ENCODE data around the gene PBX1.

PBX1 gene

DNA sequence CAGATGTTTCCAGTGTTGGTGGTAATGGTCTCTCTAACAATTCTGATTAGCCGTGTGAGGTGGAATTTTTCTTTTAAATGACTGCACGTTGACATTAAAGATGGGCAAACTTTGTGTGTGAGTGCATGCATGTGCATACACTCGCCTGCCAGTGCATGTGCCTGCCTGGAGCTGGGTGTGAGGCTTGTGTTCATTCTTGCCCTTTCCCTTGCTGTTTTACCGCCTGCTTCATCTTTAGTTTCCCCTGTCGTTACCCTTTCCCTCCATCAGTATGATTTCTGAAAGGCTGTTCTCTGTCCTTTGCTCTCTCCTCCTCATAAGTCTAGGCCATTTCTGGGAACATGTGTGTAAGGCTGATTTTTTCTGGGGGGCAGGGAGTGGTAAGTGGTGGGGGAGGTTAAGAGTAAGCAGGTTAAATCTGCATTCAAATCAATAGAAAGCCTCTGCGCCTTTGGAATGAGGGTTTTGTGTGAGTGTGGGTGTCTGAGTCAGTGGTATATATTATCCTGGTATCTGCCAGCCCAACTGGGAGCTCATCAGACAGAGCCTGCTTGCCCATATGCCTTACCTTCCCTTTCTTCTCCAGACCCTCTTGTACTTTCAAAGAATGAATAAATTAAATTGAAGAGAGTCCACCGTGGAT is 112.5 kb downstream of the PBX1 start:
- DNase-seq, result no peak

DNA sequence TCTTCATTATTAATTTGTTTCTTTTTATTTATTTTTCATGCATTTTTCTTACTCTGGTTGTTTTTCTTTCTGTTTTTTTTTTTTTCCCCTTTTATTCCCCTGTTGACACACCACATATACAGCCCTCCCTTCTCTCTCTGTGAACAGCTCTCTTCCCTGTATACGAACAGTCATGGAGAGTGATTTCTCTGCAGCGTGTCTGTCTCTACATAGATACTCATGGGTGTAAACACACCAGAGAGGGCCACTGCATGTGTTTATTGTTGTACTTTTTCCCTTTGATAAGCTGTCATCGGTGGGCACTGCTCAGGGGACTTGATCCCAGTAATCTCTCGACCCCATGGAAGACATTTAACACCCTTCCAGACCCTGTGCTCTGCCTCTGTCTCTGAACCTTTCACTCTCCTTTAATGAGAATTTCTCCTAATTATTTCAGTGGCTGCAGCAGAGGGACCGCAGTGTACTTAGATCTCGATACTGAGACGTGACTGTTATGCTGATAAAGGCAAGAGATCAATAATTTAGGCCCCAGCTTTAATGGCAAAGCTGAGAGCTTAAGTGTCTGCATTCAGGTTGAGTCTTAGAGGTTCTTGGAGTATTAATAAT is 113.1 kb downstream of the PBX1 start:
- DNase-seq, result no peak

DNA sequence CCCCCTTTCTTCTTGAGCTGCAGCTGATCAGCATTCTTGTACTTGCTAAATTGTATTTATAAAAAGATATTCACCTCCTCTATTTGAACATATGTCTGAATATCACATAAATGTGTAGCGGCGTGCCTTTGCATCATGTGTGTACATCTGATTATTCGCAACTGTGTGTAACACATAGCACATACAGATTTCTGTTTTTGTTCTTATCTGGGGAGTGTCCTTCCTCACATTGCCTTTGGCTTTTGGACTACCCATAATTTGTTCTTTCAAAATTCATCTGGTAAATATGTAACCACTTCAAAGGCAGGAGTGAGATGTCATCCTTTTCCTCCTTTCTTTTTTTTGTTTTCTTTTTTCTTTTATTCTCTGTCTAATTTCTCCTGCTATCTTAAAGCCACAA is 113.6 kb downstream of the PBX1 start:
- no peak for DNase-seq

DNA sequence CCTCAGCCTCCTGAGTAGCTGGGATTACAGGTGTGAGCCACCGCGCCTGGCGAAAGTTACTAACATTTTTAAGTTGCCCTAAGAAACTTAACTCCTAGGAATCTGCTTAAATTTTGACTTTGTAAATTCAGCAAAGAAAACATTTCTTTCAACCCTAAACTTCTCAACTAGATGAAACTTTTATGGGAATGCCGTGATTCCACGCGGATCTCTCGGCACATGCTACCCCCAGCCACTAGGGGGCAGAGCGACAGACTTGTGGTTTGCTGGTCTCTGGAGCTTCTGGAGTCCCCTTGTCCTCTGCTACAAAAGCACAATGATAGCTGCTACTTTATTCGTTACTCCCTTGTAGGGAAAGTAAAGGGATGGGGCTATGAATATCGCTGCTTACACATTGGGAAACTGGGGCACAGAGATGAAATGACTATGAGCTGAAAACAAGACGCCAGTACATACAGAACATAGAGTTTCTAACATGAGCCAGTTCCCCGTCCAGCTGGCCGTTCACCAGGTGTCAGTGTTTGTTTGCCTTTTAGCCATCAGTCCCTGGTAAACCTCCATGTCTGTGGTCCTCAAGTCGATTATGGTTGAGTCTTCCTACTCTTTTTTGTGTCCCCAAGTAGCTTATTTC is 114.7 kb downstream of the PBX1 start:
- no peak for DNase-seq

DNA sequence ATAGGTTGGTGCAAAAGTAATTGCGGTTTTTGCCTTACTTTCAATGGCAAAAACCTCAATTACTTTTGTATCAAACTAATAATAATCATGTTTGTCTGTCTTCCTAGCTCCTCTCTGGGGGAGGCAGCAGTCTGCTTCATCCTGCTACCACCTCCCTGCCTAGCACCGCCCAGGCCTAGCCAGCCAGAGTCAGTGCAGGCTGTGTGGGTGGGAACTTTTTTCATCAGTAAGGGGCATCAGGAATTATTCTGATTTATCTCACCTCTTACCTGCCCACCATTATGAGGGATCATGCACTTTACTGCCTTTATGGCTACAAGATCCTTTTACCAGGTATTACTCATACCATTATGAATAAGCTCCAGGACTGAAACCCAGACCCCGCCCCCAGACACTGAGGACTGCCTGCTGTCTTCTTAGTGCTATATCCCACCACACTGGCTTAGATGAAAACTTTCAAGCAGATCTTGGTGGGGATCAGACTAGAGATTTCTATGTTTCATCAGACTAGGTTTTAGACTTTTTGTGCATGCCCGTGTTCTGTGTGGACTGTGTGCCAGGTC is 116.4 kb downstream of the PBX1 start:
- no peak for DNase-seq

DNA sequence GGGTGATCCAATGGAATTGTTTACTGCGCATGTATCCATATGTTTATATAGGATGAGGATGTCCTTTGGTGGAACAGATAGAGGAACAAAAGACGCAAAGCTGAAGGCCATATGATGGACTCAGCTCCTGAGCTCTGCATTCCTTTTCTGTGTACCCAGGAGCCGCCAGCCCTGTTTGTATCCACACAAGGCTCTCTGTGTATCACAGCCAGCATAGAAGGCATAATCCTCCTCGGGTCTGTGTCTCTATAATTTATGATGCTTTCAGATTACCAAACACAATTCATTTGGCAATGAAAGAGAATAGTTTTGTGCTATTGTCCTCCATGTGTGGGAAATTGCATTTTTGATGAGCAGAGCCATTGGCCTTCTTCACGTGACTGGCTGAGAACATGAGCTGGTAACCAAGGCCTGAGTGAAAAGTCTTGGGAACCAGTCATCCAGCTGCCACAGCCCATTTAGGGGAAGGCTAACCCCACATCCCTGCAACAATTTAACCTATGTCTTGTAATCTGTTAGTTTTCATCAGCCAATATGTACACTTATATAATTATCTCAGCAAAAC is 119.2 kb downstream of the PBX1 start:
- DNase-seq, result no peak

DNA sequence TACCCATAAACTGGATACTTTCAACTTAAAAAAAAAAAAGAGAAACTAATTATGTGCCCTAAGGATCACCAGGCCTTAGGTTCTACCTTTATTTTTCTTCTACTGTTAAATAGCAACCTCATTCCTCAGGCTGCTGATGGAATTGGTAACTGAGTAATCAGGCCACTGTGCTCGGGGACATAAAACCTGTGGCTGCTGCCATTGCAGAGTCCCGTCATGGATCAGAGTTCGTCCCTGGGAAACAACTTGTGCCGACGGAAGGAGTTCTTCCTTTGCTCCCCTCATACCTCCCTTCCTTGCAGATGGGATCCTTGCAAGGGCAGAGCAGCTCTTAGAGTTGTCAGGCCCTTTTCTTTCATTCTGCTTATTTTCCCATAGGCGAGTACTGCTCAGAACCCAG is 123.6 kb downstream of the PBX1 start:
- no peak for DNase-seq

DNA sequence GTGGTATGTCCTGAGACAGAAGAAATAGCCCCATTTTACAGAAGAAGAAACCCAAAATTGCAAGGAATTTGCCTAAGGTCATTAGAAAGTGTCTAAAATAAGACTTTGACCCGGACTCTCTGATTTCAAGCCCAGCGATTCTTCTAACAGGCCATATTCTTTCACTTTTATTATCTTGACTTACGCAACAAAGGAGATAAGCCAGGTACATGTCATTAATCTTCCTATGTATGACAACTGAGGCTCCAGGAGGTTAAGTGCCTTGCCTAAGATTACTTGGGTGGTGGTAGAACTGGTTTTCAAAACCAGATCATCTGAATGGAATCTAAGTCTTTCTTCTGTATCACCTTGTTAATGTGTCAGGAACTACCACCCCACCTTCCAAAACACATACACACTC is 124.3 kb downstream of the PBX1 start:
- DNase-seq, result no peak

DNA sequence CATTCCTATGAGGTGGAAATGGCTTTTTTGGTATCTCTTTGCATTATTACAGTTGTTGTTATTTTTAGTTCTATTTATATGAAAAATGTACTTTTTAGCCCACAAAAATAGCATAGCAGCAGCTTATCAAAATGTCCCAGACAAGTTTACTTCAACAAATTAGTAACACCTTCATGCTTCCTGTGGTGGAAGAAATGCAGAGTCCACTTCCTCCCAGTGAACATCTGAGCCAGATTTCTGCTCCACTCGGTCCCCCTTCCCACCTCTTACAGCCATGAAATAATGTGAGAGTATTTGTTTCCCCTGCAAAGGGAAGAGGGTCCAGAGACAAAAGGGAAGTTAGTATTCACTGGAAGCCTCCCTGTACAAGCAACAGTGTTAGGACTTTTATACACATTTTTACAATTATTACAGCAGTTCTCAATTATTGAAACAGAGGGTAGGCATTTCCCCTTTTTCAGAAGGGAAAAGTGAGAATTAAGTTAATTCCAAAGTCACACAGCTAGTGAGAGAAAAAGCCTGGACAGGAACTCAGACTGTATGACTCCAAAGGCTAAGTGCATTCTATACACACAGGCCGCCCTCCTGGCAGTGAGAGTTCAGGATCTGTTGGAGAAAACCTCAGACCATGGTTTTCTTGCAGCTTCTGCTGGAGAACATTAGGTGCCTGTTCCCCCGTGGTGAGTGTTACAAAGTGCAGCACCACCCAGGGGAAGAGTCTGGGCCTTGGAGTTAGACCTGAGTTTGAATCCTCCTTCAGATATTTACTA is 126.5 kb downstream of the PBX1 start:
- DNase-seq, result no peak

DNA sequence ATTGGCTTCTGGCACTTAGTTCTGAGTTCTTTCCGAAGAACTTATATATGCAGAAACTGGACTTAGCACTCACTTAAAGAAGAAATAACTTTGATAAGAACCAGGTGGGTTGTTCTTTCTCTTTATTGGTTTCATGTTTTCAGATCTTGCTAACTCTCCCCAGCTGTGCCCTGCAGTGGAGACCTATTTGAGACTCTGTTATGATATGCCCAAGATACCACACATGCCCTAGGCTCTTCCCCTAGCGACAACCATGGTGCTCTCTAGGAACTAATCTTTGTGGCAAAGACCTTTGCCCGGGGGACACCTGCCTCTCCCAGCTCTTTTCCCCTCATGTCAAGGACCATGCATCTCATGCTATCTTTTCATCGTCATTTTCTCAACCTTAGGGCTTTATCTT is 128.8 kb downstream of the PBX1 start:
- no peak for DNase-seq

DNA sequence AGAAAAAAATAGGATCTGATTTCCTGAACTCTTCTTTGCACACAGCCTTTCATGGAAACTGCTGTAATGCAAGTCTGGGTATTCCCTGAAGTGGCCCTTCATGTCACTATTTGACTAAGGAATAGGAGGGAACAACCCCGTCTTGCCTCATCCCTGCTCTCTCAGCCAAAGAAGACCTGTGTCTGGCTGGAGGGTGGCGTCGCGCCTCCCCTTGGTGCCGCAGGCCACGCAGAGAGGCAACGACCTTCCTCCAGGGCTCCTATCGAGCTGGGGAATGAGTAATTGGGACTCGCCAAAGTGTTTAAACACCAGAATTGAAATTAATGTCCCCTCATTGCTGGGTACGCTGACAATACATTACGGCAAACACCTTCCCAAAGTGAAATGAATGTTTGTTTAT is 129.8 kb downstream of the PBX1 start:
- DNase-seq, result no peak

DNA sequence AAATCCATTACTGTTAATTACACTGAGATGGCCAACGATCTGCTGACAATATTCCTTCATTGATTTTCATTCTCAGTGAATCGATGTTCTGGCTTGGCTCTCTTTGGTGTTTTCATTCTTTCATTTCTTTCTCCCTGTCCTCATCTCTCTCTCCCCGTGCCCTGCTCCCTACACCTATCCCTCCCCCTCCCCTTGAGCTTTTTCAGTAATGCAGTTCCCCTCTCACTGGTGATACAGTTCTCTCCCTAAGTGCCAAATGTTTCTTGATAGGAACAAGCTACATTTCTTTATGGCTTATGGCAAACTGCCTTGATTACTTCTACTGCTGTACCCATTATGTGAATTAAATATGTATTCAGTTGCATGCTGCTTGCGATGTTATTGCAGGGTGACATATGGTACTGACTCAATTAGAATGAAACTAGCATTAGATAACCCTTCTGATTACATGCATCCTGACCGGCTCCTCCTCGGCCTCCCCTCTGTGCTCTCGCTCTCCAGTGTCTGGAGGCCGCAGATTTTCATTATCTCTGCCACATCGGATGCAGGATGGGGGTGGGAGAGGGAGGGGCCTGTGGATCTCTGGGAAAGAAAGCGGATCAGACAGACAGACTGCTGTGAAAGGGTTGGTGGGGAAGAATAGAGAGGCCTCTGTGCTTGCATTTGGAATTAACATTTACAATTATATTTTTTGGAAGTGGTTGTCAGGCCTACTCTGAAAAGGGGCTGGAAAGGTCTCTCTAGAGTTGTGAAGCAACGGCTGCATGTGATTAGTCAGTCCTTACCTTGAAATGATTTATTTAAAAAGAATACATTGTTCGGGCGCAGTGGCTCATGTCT is 130.9 kb downstream of the PBX1 start:
- no peak for DNase-seq

DNA sequence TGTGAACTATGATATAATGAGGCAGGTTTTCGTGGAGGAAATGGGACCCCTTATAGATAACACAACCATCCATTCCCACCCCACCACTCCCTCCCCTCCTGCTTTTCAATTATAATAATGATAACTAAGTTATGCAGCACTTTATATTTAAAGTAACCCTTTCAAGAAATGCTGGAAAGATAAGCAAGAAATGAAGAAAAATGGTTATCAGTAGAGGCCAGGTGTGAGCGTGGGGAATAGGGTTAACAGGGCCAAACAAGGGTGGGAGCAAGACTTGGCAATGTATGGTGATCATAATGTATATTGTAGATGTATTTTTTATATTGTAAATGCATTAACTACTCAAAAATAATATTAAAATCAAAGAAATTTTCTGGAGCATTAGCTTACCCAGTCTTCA is 133.4 kb downstream of the PBX1 start:
- DNase-seq, result no peak

DNA sequence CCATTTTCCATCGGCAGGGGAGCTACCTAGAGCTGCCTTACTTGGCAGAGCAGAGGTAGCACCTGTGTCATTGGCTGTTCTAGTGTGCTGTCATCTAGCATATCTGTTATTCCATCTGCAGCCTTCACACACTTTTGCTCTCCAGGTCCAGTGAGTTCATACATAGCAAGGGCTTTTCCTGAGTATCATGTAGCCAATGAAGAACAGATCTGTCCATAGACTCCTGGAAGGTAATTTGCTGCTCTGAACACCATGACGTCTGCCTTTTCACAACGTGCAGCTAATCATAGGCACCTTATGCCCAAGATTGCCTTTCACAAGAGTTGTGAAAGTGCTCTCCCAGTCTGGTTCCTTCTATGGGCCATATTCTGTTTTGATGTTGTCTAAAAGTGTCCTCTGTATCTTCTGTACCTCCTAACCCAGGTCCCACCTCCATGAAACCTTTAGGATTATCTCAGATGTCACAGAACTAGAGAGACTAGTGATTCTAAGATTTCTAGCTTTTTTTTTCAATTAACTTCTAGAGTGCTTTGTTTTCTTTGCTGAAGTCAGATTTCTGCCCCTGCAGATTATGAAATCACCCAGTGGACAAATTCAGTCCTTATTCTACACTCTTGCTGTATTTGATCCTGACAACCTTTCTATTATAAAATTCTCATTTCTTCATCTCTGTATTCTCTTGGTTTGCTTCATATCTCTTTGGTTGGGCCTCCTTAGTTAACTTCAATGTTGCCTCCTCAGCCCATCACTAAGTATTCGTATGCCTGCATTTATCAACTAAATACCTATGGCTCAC is 134.8 kb downstream of the PBX1 start:
- DNase-seq, result no peak

DNA sequence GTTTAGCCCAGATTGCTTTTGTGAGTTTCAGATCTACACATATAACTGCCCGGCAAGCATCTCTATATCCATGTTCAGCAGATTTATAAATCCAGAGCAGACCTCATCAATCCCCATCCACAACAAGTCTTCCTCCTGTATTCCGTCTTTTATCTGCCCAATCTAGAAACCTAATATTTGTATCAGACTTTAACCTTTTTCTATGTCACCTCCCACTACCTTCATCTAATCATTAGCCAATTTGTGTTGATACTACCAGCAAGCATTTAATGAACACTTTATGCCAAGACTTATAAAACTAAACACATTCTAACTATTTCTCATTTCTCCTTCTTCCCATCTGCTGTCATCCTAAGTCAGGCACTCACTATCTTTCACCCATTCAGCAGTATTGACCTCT is 135.5 kb downstream of the PBX1 start:
- no peak for DNase-seq

DNA sequence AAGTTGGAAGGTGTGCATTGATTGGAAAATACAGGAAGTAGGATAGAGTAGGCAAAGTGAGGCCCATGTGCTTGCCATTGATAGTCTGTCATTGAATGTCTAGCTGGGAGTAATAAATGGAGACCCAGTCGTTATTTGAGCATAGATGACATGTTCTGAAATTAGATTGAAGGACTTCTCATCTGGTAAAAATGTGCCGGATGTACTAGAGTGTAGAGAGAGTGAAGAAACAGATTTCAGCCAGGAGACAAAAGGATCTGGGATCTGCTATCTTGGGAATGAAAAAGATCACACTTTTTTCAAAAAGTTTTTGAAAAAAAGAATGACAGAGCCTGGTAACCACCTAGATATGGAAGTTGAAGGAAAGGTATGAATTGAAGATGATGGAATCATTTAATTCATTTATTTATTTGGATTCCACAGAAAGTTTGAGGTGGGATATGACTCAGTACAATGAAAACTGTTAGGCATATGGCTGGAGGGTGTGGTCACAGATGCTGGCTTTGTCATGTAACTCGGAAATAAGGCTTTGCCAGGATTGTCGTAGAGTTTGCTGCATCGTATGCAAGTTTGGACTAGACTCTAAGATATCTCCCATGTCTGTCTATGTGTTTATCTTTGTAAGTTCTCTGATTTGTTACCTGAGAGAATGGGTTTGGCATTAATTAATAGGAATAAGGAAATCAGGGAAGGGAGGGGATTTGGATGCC is 137.1 kb downstream of the PBX1 start:
- no peak for DNase-seq

DNA sequence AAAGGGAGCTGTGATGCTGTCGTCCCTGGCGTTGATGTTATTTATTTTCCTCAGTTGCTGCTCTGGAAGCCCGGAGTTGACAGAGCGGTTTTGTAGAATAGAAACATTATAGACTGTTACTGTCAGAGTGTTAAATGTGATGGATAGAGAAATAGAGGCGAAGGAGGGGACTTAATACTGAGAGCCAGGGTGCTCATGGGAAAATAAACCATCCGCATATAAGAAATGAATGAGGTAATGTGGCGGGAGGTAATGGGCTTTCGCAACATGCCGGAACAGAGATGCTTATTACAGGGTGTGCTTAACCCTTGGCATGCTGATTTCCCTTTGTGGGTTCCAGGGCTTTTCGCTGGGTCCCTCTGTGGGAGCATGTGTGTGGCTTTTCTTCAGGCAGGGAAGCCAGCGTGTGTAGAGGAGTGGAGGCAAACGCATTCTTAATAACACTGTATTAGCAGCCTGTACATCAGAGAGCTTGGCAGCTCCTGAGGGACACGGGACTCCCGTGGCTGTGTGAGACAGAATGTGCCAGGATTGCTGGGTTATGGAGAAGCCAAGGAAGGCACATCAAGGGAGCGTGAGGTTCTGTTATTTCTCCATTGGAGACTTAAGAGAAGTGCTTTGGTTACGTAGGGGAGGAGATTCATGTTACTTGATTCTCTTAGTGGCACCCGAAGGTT is 141.0 kb downstream of the PBX1 start:
- DNase-seq, result no peak

DNA sequence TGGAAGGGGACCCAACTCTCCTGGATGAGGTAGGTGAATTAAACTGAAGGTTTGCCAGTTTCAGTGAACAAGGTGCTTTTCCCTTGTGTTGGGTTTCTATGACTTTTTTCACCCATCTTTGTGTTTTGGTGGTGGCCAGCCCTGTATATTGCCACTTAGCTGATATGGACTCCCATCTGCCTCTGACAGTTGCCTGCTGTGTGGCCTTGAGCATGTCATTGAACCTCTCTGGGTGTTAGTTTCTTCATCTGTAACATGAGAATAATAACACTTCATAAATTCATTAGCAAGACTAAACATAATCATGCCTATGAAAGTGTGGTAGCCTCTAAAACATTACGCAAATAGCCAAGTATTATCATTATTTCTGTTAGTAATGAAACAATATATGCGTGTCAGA is 141.7 kb downstream of the PBX1 start:
- no peak for DNase-seq

DNA sequence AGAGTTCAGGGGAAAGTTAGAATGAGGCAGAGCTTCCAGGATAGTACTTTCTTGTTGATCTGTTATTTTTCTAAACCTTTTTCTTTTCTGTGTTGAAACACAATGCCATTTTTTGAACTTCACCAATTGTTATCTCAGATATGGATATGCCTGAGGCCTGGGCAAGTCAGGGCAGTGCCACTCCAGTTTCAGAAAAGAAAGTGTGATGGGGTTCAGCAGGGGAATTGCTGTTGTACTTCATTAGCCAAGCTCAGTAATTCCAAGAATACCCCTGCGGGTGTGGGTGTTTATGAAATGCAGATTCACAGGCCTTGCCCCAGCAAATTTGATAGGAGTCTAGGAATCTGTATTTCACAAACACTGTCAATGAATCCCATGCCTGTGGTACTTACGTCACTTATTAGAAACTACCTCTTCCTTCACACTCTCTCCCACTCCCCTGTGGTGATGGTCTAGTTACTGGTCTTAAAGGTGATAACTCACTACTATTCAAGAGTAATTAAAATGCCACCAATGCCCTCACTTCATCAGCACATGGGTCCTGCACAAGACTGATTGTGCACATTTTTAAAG is 142.3 kb downstream of the PBX1 start:
- DNase-seq, result no peak

DNA sequence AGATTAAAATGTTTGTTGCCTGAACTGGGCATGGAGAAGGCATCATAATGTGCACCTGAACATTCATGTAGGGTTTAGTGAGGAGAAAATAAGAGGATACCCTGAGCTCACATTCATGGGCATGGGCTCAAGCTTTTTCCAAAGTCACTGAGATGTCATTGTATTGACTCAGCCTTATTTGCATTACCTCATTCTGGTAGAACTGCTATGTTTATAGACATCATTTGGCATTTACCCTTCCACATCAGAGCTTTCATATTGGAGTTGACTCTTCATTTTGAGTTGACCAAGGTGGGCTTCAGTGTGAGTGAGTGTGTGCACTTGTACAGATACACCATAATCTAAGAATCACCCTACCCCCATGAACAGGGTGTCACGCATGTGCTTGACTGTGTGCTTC is 143.2 kb downstream of the PBX1 start:
- no peak for DNase-seq

Measured in T-helper 2 cell (primary cell).